ENCODE data around the gene HSPB1.
"Not testable (repeated sequence)": the region's sequence is repeated elsewhere in the genome, so short reads cannot be mapped to it uniquely, and the experiment has no call there.

The HSPB1 gene

GRCh38 chr7:76309341-76310101 lies 7.0 kb downstream of the HSPB1 start:
- not testable (repeated sequence) for DNase-seq

- peak; percentile 70 for DNase-seq
Observed at GRCh38 chr7:76310102-76310957, 7.9 kb downstream of the HSPB1 start.

GRCh38 chr7:76311838-76312237 lies 9.4 kb downstream of the HSPB1 start:
- not testable (repeated sequence) for DNase-seq

GRCh38 chr7:76314042-76314721 lies 11.7 kb downstream of the HSPB1 start:
- peak; percentile 86 for DNase-seq

GRCh38 chr7:76314740-76315139 lies 12.3 kb downstream of the HSPB1 start:
- DNase-seq = not testable (repeated sequence)

- no peak for DNase-seq
Observed at GRCh38 chr7:76315364-76315763, 12.9 kb downstream of the HSPB1 start.

GRCh38 chr7:76316984-76317781 lies 14.7 kb downstream of the HSPB1 start:
- no peak for DNase-seq

- peak; percentile 92 for DNase-seq
Observed at GRCh38 chr7:76317782-76318487, 15.5 kb downstream of the HSPB1 start.

- DNase-seq = peak; percentile 66
Observed at GRCh38 chr7:76318488-76319353, 16.2 kb downstream of the HSPB1 start.

GRCh38 chr7:76325092-76325491 lies 22.6 kb downstream of the HSPB1 start:
- DNase-seq = no peak

GRCh38 chr7:76325811-76326210 lies 23.3 kb downstream of the HSPB1 start:
- no peak for DNase-seq

GRCh38 chr7:76326646-76327233 lies 24.3 kb downstream of the HSPB1 start:
- DNase-seq = no peak

GRCh38 chr7:76327610-76328009 lies 25.1 kb downstream of the HSPB1 start:
- DNase-seq = no peak

GRCh38 chr7:76328389-76328788 lies 25.9 kb downstream of the HSPB1 start:
- DNase-seq = no peak

- no peak for DNase-seq
Observed at GRCh38 chr7:76329479-76329878, 27.0 kb downstream of the HSPB1 start.

GRCh38 chr7:76330261-76330660 lies 27.8 kb downstream of the HSPB1 start:
- no peak for DNase-seq

- no peak for DNase-seq
Observed at GRCh38 chr7:76330673-76331072, 28.2 kb downstream of the HSPB1 start.

- DNase-seq = no peak
Observed at GRCh38 chr7:76332078-76332477, 29.6 kb downstream of the HSPB1 start.

- no peak for DNase-seq
Observed at GRCh38 chr7:76333511-76334101, 31.1 kb downstream of the HSPB1 start.

GRCh38 chr7:76334320-76334967 lies 32.0 kb downstream of the HSPB1 start:
- DNase-seq = no peak

All from DMS79 treated with DMSO at 0.1 percent for 48 hours (cell line).